GM19193 (cell line): ENCODE data around the gene OR11H6.

Source experiments
- POLR2A ChIP-seq: IDR thresholded peaks from 4 replicates; pipeline ENCODE4 v1.6.1; 2011; ENCODE audit not compliant: insufficient read depth, insufficient read length; ENCODE audit errors: extremely low read depth

The OR11H6 gene

GRCh38 chr14:20228681-20229080 is 5.2 kb downstream of the OR11H6 start, which contains the start of gene OR11H7:
Gene OR11H7 (plus strand): TSS chr14:20228981.
- no peak for TF ChIP-seq POLR2A

- TF ChIP-seq POLR2A = no peak
Measured at GRCh38 chr14:20247646-20248246, 24.2 kb downstream of the OR11H6 start.

- TF ChIP-seq POLR2A = no peak
Measured at GRCh38 chr14:20262642-20263128, 39.2 kb downstream of the OR11H6 start.

- TF ChIP-seq POLR2A = no peak
Measured at GRCh38 chr14:20274062-20274461, 50.6 kb downstream of the OR11H6 start.
